HG02943 (cell line): ENCODE data around the gene FGD5.

Source experiments
- ATAC-seq: cut with Tn5 transposase; IDR thresholded peaks from one replicate; pipeline ENCODE4 v1.9.1; 2021; ENCODE audit warnings: mild to moderate bottlenecking, low read depth, moderate library complexity; ENCODE audit not compliant: unreplicated experiment

Gene FGD5

DNA sequence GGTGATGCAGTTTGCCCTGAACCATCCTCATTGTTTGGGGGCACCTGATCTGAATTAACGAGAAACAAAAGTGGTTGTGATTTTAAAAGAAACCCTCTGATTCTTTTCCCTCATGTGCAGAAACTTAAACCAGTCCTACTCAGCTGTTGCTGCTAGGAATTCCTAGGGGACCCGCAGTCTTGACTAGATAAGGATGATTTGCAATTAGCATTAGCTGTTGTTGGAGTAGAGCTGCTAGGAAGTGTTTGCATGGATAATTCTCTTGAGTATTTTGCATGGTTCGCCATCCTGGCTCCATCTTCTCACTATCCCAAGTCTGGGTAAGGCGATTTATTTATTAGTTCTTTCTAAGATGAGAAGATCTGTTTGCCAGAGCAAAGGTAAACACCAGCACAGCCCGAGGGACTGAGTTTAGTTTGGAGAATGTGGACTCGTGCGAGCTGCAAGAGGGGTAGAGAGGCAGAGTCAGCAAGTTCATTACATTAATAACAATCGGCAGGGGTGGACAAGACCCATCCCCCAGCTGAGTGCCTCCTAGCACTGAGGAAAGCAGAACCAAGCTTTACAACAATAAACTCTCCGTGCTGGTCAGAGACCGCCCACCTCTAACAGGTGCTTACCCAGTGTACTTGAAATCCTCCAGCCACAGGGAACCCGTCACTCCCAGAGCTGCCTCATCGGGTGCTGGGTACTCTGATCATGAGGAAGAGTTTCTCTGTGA, 4.1 kb downstream of the FGD5 start:
- no peak for ATAC-seq

- no peak for ATAC-seq
Measured at GRCh38 chr3:14823393-14823792, 4.6 kb downstream of the FGD5 start.

DNA sequence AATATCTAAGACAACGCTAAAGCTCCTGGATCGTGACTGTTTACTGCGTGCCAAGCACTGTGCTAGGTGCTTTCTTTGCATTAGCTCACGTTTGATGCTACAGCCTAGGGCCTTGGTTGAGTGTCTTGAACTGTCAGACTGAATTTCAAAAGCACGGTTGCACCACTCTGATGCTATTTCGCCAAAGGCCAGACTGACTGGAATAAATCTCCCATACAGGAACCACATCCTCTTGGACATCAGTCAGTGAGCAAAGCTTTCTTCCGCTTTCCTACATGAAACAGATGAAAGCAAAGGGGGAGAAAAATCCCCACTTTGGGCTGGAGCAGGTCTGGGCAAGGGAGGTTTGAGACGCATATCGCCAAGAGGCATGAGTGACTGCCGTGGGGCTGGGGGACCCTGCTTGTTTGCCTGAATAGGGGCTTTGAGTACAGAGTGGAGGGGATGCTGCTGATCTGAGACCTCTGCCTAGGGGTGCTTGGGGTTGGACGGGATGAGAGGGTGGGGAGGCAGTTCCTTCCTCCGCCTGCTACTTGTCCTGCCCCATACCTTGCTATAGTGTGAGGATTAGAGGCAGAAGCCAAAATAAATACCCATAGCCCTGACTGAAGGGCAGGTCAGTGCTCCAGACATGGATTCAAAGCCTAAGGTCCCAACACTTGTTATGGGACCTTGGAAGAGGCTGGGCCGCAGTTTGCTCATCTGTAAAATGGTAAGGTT, 5.3 kb downstream of the FGD5 start:
- no peak for ATAC-seq

DNA sequence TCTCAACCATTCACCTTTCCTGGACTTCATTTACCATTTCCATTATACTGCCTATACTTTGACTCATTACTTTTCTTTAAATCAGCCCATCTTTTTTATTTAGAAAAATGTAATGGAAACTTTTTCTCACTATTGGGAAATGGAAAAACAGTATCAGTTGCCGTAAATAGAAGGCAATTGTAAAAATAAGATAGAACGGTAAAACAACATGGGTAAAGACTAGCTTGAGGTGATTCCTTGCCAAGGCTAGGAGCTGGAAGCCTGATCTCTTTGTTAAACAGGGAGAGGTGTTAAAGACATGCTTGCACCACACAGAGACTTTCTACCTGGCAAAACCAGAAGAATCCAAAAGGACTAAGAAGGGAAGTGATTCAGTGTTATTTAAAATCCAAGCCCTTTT, 5.9 kb downstream of the FGD5 start:
- no peak for ATAC-seq

DNA sequence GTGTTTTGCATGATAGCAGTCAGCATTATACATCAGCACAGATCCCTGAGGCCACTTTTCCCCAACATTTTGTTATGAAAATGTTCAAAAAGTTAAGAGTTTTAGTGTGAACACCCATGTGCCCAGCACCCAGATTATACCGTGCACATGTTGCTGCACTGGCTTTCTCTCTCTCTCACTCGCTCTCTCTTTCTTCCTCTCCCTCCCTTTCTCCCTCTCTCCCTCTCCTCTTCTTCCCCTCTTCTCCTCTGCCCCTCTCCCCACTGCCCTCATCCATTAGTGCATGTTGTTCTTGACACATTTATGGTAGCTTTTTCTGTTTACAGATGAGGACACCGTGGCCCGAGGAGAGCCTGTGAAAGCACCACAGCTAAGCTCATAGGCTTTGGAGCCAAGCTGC, 7.3 kb downstream of the FGD5 start:
- ATAC-seq: no peak

- no peak for ATAC-seq
Measured at GRCh38 chr3:14827776-14828175, 9.0 kb downstream of the FGD5 start.

- ATAC-seq: no peak
Measured at GRCh38 chr3:14829811-14830210, 11.0 kb downstream of the FGD5 start.

DNA sequence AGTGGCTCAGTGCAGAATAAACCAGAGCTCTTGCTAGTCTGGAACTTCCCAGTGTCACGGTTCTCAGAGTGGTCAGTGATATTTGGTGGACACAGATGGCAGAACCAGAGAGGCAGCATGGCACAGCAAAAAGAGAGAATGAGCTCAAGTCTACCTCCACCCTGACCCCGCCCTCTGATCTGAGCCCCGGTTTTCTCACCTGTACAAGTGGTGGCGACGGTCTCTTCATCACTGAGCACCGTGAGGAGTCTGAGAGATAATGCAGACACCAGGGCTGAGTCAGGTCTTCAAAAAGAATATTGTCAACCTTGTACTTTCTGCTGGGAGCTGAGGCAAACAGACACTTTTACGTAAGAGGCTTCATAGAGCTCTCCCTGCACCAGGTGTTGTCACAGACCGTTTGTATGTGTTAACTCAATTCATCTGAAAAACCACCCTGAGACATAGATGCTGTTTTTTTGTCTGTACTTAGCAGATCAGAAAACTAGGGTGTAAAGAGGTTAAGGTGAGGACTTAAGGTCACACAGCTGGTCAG, 13.2 kb downstream of the FGD5 start:
- ATAC-seq: no peak

DNA sequence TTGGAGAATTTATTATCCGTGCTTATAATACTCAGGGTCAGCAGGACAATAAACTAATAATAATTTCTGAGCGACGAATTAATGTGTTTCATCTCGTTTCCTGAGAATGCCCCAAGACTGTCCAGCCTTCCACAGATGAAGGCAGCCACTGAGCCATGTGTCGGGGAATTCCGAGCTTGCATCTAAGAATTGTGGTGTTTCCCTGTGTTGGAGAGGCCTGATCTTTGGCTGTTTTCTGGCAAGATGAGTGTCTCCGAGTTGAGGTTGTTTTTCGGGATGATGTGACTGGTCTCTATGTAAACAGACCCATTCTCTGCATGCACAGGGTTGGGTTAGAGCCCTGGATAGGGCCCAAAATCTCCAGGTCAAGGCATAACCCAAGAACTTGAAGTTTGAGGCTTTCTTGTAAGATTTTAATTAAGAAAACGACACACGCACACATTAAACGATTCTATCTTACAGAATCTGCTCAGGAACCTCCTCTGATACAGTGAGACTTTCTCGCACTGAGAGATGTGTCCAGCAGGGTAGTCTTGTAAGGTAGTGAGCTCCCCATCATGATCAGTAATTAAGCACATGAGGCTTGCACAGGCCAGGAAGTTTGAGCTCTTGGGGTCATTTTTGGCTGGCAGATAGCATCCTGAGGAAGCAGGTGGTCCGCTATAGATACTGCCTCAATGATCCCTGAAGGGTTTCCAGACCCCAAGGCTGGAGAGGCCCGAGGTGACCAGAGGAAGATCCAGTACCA, 14.4 kb downstream of the FGD5 start:
- no peak for ATAC-seq

DNA sequence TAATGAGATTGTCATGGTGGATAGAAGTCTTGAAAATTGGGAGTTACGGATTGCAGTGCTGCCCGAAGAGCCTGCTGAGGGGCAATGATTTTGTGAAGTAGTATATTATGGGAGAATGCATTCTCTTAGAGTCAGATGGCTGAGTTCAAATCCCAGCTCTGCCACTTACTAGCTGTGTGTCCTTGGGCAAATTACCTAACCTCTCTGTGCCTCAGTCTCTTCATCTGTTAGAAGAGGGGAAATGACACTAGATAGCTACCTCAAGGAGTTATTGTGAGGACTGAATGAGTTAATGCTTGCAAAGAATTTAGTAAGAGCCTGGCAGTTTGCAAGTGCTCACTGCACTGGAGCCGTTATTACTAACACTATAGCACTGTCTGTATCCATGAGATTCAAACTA, 15.4 kb downstream of the FGD5 start:
- no peak for ATAC-seq

DNA sequence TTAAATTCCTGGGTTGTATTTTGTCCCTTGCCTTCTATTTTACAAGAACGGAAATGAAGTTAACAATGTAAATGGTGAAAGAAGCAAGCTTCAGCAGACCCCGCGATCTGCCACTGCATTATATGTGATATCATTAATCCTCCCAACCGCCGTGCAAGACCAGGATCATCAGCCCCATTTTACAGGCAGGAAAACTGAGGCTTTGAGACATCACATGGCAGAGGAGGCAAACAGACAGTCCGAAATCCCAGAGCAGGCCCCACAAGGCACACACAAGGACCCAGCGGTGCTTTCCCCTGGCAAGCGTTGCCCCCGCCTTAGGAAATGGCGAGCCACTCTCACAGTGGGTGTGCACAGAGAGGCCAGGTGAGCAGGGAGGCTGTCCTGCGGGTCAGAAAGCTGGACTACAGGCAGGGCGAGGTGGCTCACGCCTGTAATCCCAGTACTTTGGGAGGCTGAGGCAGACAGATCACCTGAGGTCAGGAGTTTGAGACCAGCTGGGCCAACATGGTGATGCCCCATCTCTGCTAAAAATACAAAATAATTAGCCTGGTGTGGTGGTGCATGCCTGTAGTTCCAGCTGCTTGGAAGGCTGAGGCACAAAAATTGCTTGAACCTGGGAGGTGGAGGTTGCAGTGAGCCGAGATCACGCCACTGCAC, 16.2 kb downstream of the FGD5 start:
- no peak for ATAC-seq

DNA sequence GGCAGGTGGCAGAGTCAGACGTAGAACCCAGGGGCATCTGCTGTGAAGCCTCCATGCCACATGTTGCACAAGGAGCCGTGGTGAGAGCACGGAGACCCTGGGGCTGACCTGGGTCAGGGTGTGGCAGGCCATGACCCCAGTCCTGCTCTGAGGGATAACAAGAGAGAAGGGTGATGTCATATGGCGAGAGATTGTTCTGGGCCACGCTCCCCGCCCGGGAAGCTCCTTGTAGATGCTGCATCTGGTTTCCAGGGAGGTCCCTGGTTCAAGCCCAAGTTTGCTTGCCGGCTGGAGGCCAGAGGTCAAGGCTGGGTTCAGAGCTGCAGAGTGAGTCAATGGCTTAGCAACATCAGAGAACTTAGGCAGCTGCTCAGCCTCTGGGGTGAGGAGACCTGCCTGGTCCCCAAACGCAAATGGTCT, 17.3 kb downstream of the FGD5 start:
- no peak for ATAC-seq

DNA sequence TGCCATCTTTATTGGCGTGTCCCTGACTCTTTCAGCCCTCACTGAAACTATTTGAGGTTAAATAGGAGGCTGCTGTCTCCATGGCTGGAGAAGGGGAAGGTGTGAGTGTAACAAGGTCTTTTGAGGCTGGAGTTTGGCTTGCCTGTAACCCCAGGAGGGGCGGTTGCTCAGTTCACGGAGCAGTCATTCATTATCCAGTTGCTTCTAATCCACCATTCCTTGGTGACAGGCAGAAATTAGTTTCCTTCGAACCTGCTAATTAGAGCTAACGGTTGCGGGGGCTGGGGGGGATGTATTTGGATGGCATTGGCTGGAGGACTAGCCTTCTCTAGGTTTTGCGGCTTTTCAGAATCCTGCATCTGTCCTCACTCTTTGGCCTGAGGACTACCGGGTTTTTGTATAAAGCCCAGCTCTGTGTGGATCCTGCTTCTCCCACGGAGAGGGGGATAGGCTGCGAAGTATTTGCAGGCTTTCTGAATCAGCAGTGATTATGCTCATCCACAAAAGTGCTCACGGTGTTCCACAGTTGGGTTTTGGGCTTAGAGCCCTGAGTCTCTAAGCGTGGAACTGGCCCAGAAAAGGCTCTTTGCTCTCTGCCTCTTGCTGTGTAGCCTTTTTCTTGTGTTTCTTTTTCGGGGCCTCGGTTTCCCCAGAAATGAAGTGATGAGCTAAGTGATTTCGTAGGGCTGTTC, 18.6 kb downstream of the FGD5 start:
- no peak for ATAC-seq

- no peak for ATAC-seq
Measured at GRCh38 chr3:14837878-14838258, 19.1 kb downstream of the FGD5 start.

- no peak for ATAC-seq
Measured at GRCh38 chr3:14839236-14839635, 20.5 kb downstream of the FGD5 start.

DNA sequence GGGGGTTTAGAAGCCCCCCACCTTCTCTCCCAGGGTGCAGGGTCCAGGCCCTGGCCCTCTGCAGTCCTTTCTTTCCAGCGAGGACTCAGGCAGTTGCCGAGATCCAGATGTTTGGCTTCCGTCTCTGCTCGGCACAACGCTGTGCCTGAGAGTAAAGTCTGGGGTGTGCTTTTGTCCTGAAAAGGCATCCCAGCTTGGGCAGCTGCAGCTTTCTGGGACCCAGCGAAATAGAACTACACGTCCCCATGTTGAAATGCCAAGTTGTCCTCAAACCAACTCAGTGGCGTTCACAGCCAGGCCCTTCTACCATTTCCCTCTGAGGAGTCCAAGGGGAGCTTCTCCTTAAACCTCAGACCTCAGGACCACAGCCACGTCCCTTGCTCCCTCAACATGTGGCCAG, 23.1 kb downstream of the FGD5 start:
- ATAC-seq: no peak

DNA sequence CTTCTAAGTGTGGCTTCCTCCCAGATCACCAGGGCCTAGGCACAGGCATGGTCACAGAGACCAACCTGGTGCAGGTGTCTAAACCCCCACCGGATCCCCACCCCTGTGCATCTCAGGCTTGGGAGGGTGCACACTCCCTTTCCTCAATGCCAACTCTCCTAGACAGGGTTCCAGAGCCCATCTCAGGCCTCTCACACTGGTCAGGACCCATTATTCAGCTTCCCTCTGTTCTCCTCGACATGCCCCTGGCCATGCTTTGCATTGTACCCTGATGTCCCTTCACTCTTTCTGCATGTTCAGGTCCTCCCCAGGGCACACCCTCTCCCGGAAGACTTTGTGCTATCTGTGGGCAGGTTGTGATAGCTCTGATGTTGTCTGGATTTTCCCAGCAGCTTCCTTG, 23.5 kb downstream of the FGD5 start:
- no peak for ATAC-seq

DNA sequence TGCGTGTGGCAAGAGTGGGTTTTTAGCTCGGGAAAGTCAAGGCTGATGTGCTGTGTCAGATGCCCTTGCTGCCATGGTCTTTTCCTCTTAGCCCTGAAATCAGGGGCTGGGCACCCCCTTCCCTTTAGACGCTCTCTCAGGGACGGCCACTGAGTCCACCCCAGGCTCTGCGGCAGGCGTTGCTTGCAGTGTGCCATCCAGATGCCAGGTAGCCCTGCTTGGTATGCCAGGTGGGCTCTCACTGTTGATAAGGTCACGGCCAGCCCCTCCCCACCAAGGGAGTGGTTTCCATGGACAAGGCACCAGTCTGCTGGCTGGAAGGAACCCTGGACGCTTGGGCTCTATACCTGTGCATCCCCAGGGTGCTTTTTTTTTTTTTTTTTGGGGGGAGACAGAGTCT, 24.6 kb downstream of the FGD5 start:
- no peak for ATAC-seq

DNA sequence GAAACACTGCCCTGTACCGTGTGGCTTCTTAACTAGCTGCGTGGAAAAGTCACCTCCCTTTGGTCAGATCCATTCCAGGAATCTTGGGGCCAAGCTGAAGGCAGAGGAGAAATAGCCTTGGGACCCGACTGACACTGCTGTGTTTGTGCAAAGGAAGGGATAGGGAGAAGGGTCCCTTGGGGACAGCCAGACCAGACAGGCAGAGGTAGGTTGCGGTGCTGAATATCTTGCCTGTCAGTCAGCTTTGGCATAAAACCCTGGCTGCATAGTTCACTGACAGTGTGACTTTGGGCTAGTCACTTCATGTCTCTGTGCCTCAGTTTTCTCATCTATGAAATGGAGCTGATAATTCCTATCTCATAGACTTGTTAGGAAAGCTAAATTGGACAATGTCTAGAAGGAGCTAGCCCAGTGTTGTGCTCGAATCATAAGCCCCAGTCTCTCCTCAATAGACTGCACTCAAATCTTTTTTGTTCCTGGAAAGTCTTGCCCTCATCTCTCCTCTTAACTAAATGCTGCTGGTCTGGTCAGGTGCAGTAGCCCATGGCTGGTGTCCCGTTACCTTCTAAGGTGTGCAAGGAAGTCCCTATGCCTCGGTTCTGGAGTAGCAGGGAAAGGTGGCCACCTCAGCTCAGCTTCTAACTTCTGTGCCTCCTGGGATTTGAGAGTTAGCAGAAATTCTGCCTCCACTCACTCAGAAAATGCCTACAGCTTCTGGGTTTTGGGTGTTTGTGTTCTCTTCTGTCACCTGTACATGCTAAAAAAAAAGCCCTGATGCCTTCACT, 25.8 kb downstream of the FGD5 start:
- ATAC-seq: no peak

- no peak for ATAC-seq
Measured at GRCh38 chr3:14845180-14845579, 26.4 kb downstream of the FGD5 start.
